Fibroblast of lung (primary cell): ENCODE results near the gene BBS2.

ENCODE experiments used
- CTCF ChIP-seq, 2 donors: IDR thresholded peaks in 1 of 2; conservative IDR thresholded peaks in 1 of 2; 1 replicate in 1 of 2; 2 replicates in 1 of 2; pipeline ENCODE4 v1.5.1; 2011 to 2012; ENCODE audit warnings: low read length in 2 of 2, control low read depth in 1 of 2, inconsistent platforms in 1 of 2, low read depth in 1 of 2, mild to moderate bottlenecking in 1 of 2
- EZH2 ChIP-seq: IDR thresholded peaks from 2 replicates; pipeline ENCODE4 v1.5.1; 2012; ENCODE audit warnings: low read length, control low read depth, mild to moderate bottlenecking; ENCODE audit errors: missing control alignments

DNA sequence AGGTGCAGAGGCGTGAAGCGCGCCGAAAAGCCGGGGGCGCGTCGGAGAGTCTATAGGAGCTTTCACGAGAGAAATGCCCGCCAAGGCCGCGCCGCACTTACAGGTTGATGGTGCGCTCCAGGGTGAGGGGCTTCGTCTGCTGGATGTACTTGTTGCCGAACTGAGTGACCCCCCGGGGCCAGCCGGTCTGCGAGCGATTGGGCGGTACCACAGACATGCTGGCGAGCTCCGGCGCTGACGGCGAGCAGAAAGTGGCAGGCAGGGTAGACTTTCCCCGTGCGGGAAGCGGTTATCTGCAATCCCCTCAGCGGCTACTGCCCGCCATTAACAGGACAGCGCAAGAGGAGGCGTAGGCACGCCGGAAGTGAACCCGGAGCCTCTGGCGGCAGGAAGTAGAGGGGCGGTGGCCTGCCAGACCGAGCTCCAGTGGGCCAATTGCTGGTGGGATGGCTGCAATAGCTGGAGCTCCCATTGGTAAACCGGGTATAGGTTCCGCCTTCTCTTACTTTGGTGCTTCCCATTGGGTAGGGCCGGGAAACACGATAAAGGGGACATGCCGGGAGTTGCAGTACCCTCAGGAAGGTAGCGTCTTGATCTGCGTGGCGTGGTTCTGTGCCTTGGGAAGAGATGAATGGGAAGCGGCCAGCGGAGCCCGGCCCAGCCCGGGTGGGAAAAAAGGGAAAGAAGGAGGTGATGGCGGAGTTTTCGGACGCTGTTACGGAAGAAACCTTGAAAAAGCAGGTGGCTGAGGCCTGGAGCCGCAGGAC, 68.7 kb downstream of the BBS2 start, which contains the start of the genes NUDT21 and OGFOD1:
- TF ChIP-seq CTCF (conservative IDR thresholded peaks at IDR 0.05 in 1 of 2, IDR thresholded peaks at IDR 0.05 in 1 of 2; ENCODE audit: low read depth in 1 of 2, low read length in 2 of 2): no peak
- no peak for TF ChIP-seq EZH2
